Upper lobe of left lung (tissue), 4 donors: ENCODE measurements around the gene ATP2A2.

ENCODE experiments used
- POLR2A ChIP-seq, 4 donors: fragments of 450-650 bp; IDR thresholded peaks; one replicate each; pipeline ENCODE4 v1.5.1; 2016 to 2017; ENCODE audit warnings: antibody characterized with exemption in 4 of 4, mild to moderate bottlenecking in 2 of 4
- TF ChIP-seq, protein P1 (sequence below), 6 experiments: fragments of 450-650 bp in 4 of 6; fragments of 200-600 bp in 2 of 6; sonication (generic) in 2 of 6; IDR thresholded peaks; one replicate each; pipeline ENCODE4 v1.5.1; 2016 to 2019; ENCODE audit warnings: antibody characterized with exemption in 6 of 6

DNA sequence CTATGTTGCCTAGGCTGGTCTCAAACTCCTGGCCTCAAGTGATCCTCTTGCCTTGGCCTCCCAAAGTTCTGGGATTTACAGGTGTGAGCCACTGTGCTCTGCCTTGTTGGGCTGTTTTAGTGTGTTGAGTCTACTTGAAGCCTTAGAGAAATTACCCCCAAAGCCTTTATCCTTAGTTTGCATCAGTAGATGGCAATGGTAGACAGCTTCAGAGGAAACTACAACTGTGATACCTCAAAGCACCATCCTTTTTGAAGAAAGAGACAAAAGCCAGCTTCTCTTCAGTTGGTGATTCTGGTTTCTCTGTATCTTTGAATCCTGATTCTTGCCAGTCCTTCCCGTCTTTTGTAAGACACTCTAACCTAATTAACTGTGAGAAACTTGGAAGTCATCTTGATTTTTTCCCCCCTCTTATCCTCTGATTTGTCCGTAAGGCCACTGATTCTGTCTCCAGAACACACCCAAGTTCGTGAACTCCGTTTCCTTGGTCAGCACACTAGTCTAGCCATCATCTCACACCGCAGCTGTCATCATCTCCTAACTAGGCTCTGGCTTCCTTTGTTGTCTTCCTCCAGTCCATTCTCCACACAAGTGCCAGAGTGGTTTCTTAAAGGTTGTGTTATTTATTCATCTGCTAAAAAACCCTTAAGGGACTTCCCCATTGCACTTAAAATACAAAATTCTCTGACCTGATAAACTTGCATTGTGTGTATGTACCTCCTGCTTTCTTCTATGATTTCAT lies 20.2 kb downstream of the ATP2A2 start:
- TF ChIP-seq, protein P1, sequence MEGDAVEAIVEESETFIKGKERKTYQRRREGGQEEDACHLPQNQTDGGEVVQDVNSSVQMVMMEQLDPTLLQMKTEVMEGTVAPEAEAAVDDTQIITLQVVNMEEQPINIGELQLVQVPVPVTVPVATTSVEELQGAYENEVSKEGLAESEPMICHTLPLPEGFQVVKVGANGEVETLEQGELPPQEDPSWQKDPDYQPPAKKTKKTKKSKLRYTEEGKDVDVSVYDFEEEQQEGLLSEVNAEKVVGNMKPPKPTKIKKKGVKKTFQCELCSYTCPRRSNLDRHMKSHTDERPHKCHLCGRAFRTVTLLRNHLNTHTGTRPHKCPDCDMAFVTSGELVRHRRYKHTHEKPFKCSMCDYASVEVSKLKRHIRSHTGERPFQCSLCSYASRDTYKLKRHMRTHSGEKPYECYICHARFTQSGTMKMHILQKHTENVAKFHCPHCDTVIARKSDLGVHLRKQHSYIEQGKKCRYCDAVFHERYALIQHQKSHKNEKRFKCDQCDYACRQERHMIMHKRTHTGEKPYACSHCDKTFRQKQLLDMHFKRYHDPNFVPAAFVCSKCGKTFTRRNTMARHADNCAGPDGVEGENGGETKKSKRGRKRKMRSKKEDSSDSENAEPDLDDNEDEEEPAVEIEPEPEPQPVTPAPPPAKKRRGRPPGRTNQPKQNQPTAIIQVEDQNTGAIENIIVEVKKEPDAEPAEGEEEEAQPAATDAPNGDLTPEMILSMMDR (IDR thresholded peaks at IDR 0.05), result no peak
- no peak for TF ChIP-seq POLR2A (IDR thresholded peaks at IDR 0.05)
